ENCODE results near the gene DPM2. TPM values are rescaled to one million over a fixed set of nuclear protein-coding genes. Genes with fewer than 3 reads are reported as not detected.
A peak's percentile ranks its signal among the peaks of the same experiment; 100 is the strongest.

DPM2 gene
- total and polyA plus RNA-seq, 5 donors from 2014 or later = 27.5 to 35.7 (median 30.6) TPM

DNA sequence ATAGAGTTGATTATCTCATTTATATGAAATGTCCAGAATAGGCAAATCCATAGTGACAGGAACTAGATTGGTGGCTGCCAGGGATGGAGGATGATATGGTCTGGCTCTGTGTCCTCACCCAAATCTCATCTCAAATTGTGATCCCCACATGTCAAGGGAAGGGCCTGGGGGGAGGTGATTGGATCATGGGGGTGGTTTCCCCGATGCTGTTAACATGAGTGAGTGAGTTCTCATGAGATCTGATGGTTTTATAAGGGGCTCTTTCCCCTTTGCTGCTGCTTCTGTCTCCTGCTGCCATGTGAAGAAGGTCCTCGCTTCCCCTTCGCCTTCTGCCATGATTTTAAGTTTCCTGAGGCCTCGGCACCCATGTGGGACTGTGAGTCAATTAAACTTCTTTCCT lies 21.7 kb upstream of the DPM2 start:
- Mint-ChIP-seq H3K4me3 (peak overlapping the region; percentile 39 to 95 (median 67)), H3K9me3 (no peaks in the 10 kb centered on the region), H3K4me1 (peaks cover 41 to 100% (median 77%) of the 10 kb centered on the region in 4 donors), H3K27me3 (no peaks in the 10 kb centered on the region), H3K27ac (peak overlapping the region; percentile 60 to 98 (median 97)), H3K36me3 (peaks cover 42% of the 10 kb centered on the region)
- Histone ChIP-seq H3K4me3 (ENCODE audit: low read depth, low read length) (peak overlapping the region; percentile 52), H3K9me3 (ENCODE audit: control insufficient read depth in 2 of 2, low read length in 2 of 2) (no peaks in the 10 kb centered on the region), H3K36me3 (ENCODE audit: control insufficient read depth, insufficient read depth, low read length) (peaks cover 33% of the 10 kb centered on the region), H3K4me1 (ENCODE audit: control insufficient read depth, insufficient read depth, low read length, poor library complexity, severe bottlenecking) (peaks cover 100% of the 10 kb centered on the region), H3K27ac (ENCODE audit: insufficient read depth, low read length, poor library complexity, severe bottlenecking) (peak overlapping the region; percentile 67), H3K27me3 (ENCODE audit: control insufficient read depth, insufficient read depth, low read length) (no peaks in the 10 kb centered on the region)
- no peak for ATAC-seq (ENCODE audit: low read depth in 2 of 2)
- DNase-seq = no peak

DNA sequence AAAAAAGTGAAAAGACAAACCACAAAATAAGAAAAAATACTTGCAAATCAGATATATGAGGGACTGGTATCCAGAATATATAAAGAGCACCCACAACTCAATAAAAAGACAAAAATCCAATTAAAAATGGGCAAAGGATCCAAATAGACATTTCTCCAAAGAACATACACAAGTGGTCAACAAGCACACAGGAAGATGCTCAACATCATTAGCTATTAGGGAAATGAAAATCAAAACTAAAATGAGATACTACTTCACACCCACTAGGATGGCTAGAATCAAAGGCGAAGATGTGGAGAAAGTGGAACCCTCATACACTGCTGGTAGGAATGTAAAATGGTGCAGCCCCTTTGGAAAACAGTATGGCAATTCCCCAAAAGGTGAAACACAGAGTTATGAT lies 21.1 kb upstream of the DPM2 start:
- H3K36me3 ChIP-seq (ENCODE audit: control insufficient read depth, insufficient read depth, low read length) = peaks cover 33% of the 10 kb centered on the region
- DNase-seq (no peak), ATAC-seq (ENCODE audit: low read depth in 2 of 2) (no peak)
- peak overlapping the region; percentile 52 for H3K4me3 ChIP-seq (ENCODE audit: low read depth, low read length)
- Mint-ChIP-seq H3K9me3 (no peaks in the 10 kb centered on the region), H3K27ac (peak overlapping the region; percentile 60 to 98 (median 97)), H3K36me3 (peaks cover 46% of the 10 kb centered on the region), H3K4me3 (peak overlapping the region; percentile 66 to 95 (median 69)), H3K27me3 (no peaks in the 10 kb centered on the region), H3K4me1 (peaks cover 41 to 100% (median 79%) of the 10 kb centered on the region in 4 donors)
- peak overlapping the region; percentile 67 for H3K27ac ChIP-seq (ENCODE audit: insufficient read depth, low read length, poor library complexity, severe bottlenecking)
- H3K9me3 ChIP-seq (ENCODE audit: control insufficient read depth in 2 of 2, low read length in 2 of 2) = no peaks in the 10 kb centered on the region
- H3K27me3 ChIP-seq (ENCODE audit: control insufficient read depth, insufficient read depth, low read length) = no peaks in the 10 kb centered on the region
- H3K4me1 ChIP-seq (ENCODE audit: control insufficient read depth, insufficient read depth, low read length, poor library complexity, severe bottlenecking) = peaks cover 100% of the 10 kb centered on the region

DNA sequence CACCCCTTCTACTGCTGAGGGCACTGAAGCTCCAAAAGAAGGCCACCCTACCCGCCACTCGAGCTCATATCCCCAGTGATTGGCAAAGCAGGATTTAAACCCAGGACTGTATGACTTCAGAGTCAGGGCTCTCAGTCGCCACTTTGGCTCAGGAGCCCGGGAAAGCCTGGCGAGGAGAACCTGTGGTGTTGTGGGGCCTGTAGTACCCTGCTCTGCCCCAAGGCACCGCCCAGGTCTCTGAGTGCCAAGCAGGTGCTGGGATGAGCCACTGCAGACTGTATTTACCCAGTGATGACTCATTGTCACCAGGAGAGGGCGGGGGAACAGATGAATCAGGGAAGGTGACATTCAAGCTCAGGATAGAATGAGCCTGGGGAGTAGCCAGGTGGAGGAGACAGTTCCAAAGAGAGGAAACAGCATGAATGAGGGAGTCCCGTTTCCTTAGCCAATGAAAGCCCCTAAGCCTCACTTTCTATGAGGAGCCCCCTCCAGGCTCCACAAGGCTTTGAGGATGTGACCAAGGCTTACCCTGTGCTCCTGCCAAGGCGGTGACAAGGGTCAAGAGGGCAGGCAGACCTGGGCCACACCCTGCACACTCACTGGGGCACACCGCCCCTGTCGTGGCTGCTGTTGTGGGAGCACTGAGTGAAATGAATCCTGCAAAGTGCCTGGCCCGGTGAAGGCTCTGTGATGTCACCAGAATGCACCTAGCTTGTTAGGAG lies 17.8 kb upstream of the DPM2 start:
- H3K9me3 Mint-ChIP-seq = no peaks in the 10 kb centered on the region
- H3K36me3 ChIP-seq (ENCODE audit: control insufficient read depth, insufficient read depth, low read length) = peaks cover 38% of the 10 kb centered on the region
- peak overlapping the region; percentile 69 for H3K4me3 ChIP-seq (ENCODE audit: low read depth, low read length)

DNA sequence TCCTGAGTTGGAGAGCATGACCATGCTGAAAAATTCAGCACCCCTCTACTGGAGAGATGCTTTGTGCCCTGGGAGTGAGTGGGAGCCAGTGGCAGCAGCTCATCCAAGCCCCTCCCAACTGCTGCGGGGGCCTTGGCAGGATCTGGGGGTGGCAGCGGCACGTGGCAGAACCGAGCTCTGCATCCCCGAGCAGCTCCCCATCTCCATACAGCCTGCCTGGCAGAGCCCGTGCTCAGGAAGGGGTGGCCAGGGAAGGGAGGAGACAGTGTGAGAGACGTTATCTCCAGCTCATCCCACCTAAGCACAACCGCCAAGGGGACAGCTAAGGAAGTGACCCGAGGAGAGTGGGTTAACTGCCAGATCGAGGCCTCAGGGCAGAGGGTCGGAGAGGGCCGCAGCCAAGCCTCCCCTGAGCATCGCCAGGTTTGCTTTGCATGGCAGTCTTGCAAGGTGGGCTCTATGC lies 17.2 kb upstream of the DPM2 start:
- no peak for ATAC-seq (ENCODE audit: low read depth in 2 of 2)
- H3K27me3 ChIP-seq (ENCODE audit: control insufficient read depth, insufficient read depth, low read length) = no peaks in the 10 kb centered on the region
- peak overlapping the region; percentile 69 for H3K4me3 ChIP-seq (ENCODE audit: low read depth, low read length)
- peak overlapping the region in 2 of 3 donors; percentile 63 to 85 for H3K27ac Mint-ChIP-seq
- H3K36me3 ChIP-seq (ENCODE audit: control insufficient read depth, insufficient read depth, low read length) = peaks cover 40% of the 10 kb centered on the region
- DNase-seq = no peak
- H3K4me1 ChIP-seq (ENCODE audit: control insufficient read depth, insufficient read depth, low read length, poor library complexity, severe bottlenecking) = peaks cover 94% of the 10 kb centered on the region
- peak overlapping the region; percentile 78 to 83 (median 80) for H3K4me3 Mint-ChIP-seq
- H3K27me3 Mint-ChIP-seq = no peaks in the 10 kb centered on the region
- peaks cover 31% of the 10 kb centered on the region for H3K36me3 Mint-ChIP-seq
- no peaks in the 10 kb centered on the region for H3K9me3 Mint-ChIP-seq
- H3K9me3 ChIP-seq (ENCODE audit: control insufficient read depth in 2 of 2, low read length in 2 of 2) = no peaks in the 10 kb centered on the region
- H3K4me1 Mint-ChIP-seq = peaks cover 28 to 95% (median 66%) of the 10 kb centered on the region in 4 donors
- H3K27ac ChIP-seq (ENCODE audit: insufficient read depth, low read length, poor library complexity, severe bottlenecking) = peak overlapping the region; percentile 66

More for the DNA sequence above, 17.8 kb upstream of the DPM2 start:
- DNase-seq (peak; percentile 71 to 87 (median 73)), ATAC-seq (ENCODE audit: low read depth in 2 of 2) (peak; percentile 95 to 97)
- Histone ChIP-seq H3K9me3 (ENCODE audit: control insufficient read depth in 2 of 2, low read length in 2 of 2) (no peaks in the 10 kb centered on the region), H3K27me3 (ENCODE audit: control insufficient read depth, insufficient read depth, low read length) (no peaks in the 10 kb centered on the region), H3K27ac (ENCODE audit: insufficient read depth, low read length, poor library complexity, severe bottlenecking) (peak overlapping the region; percentile 66), H3K4me1 (ENCODE audit: control insufficient read depth, insufficient read depth, low read length, poor library complexity, severe bottlenecking) (peaks cover 94% of the 10 kb centered on the region)
- peak overlapping the region; percentile 78 to 83 (median 80) for H3K4me3 Mint-ChIP-seq
- no peaks in the 10 kb centered on the region for H3K27me3 Mint-ChIP-seq
- peaks cover 36% of the 10 kb centered on the region for H3K36me3 Mint-ChIP-seq
- H3K4me1 Mint-ChIP-seq = peaks cover 31 to 95% (median 68%) of the 10 kb centered on the region in 4 donors
- peak overlapping the region; percentile 63 to 94 (median 79) for H3K27ac Mint-ChIP-seq

DNA sequence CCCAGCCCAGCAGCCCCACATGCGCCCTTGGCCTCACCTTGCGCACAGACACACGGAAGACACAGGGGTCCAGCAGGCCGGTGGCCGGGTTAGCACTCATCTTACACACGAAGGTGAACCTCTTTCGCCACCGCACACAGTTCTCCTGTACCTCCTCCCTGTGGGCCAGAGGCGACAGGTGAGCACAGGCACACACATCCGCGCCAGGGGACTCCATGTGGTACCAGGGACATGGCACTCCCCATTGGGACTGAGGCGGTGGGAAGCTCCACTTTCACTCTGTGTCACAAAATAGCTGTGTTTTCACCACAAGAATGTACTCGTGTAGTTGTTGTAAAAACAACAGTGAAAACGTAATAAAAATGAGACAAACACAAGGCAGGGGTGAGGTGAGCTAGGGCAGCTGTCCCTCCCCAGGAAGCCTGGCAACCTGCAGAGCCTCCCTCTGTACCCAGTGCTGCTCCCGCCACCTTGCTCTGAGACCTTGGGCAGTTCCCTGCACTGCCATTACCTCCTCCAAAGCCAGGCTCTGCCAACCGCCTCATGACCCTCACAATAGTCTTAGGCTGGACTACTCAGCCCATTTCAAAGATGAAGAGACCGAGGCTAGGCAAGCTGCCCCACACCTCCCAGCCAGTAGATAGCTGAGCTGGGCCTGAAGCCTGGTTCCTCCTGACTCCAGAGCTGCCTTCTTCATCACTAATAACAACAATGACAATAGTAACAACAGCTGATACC lies 16.3 kb upstream of the DPM2 start:
- Histone ChIP-seq H3K4me3 (ENCODE audit: low read depth, low read length) (peak overlapping the region; percentile 41), H3K36me3 (ENCODE audit: control insufficient read depth, insufficient read depth, low read length) (peaks cover 44% of the 10 kb centered on the region), H3K27ac (ENCODE audit: insufficient read depth, low read length, poor library complexity, severe bottlenecking) (peak overlapping the region; percentile 66), H3K4me1 (ENCODE audit: control insufficient read depth, insufficient read depth, low read length, poor library complexity, severe bottlenecking) (peaks cover 91% of the 10 kb centered on the region), H3K27me3 (ENCODE audit: control insufficient read depth, insufficient read depth, low read length) (no peaks in the 10 kb centered on the region), H3K9me3 (ENCODE audit: control insufficient read depth in 2 of 2, low read length in 2 of 2) (no peaks in the 10 kb centered on the region)
- H3K4me1 Mint-ChIP-seq = peaks cover 19 to 92% (median 57%) of the 10 kb centered on the region in 4 donors
- H3K27ac Mint-ChIP-seq = peak overlapping the region; percentile 63 to 92 (median 83)
- H3K4me3 Mint-ChIP-seq = peak overlapping the region; percentile 72 to 83 (median 80)
- ATAC-seq (ENCODE audit: low read depth in 2 of 2) = peak in 1 of 2 donors; percentile 9
- DNase-seq = peak in 1 of 3 donors; percentile 54
- H3K9me3 Mint-ChIP-seq = no peaks in the 10 kb centered on the region
- H3K36me3 Mint-ChIP-seq = peaks cover 22% of the 10 kb centered on the region
- no peaks in the 10 kb centered on the region for H3K27me3 Mint-ChIP-seq

DNA sequence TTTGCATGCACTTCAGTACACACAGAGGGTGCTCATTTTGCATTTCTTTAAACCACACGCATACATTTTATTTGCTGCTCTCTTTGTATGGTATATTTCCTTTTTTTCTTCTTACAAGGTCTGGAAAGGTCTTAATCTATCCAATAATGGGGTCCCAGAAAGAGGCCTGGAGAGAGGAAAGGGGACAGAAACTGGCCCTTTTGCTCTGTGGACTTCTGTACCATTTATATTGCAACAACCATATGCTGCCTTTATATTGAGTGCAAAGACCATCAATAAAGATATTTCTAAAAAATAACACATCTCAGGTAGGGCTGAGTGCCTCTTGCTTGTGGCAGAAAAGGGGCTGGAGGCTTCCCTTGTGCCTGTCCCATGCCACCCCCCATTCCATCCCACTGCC lies 15.5 kb upstream of the DPM2 start:
- peak overlapping the region; percentile 47 for H3K27ac ChIP-seq (ENCODE audit: insufficient read depth, low read length, poor library complexity, severe bottlenecking)

DNA sequence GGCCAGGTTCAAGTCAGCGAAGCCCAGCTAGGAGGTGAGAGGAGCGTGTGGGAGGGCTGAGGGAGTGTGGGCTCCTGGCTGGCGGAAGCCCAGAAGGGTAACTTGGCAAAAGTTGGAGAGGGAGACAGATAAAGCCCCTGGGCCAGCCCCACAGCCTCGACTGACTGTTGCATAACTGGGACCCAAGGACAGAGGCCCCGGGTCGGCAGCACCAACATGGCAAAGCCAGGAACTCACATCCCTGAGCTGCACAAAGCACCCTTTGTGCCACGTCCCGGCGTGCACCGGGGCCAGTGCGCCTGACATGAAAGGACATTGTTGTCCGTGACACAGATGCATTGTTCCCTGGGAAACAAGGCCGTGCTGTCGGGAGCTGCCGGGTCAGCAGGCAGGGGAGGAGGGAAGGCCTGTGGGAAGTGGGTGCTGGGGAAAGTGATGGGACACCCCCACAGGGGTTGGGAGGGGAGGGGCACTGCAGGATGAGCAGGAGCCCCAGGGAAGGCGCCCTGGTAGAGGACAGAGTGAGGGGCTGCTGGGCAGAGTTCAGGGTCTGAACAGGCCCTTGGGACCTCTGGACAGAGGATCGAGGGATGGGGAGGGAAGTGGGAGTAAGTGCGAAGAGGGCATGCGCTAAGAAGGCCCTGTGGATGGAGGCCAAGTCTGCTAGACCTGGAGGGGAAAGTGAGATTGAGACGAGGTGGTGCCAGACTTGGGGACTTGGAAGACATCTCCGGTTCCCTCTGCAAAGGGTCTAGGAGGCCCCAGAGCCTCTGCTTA lies 13.0 kb upstream of the DPM2 start:
- no peak for DNase-seq
- Histone ChIP-seq H3K36me3 (ENCODE audit: control insufficient read depth, insufficient read depth, low read length) (peaks cover 70% of the 10 kb centered on the region), H3K27me3 (ENCODE audit: control insufficient read depth, insufficient read depth, low read length) (no peaks in the 10 kb centered on the region), H3K4me1 (ENCODE audit: control insufficient read depth, insufficient read depth, low read length, poor library complexity, severe bottlenecking) (peaks cover 69% of the 10 kb centered on the region), H3K9me3 (ENCODE audit: control insufficient read depth in 2 of 2, low read length in 2 of 2) (no peaks in the 10 kb centered on the region), H3K4me3 (ENCODE audit: low read depth, low read length) (no peak overlapping the region), H3K27ac (ENCODE audit: insufficient read depth, low read length, poor library complexity, severe bottlenecking) (peak overlapping the region; percentile 55)
- Mint-ChIP-seq H3K27ac (peak overlapping the region; percentile 69 to 90 (median 79)), H3K4me1 (peaks cover 5 to 81% (median 44%) of the 10 kb centered on the region in 4 donors), H3K4me3 (peak overlapping the region in 3 of 4 donors; percentile 19 to 78 (median 58)), H3K27me3 (no peaks in the 10 kb centered on the region), H3K9me3 (no peaks in the 10 kb centered on the region), H3K36me3 (peaks cover 23% of the 10 kb centered on the region)
- ATAC-seq (ENCODE audit: low read depth in 2 of 2) = no peak

More for the DNA sequence above, 15.5 kb upstream of the DPM2 start:
- peaks cover 50% of the 10 kb centered on the region for H3K36me3 ChIP-seq (ENCODE audit: control insufficient read depth, insufficient read depth, low read length)
- H3K4me1 Mint-ChIP-seq = peaks cover 14 to 92% (median 54%) of the 10 kb centered on the region in 4 donors
- no peaks in the 10 kb centered on the region for H3K27me3 Mint-ChIP-seq
- peaks cover 23% of the 10 kb centered on the region for H3K36me3 Mint-ChIP-seq
- no peak for ATAC-seq (ENCODE audit: low read depth in 2 of 2)
- DNase-seq = no peak
- no peaks in the 10 kb centered on the region for H3K9me3 ChIP-seq (ENCODE audit: control insufficient read depth in 2 of 2, low read length in 2 of 2)
- H3K27me3 ChIP-seq (ENCODE audit: control insufficient read depth, insufficient read depth, low read length) = no peaks in the 10 kb centered on the region
- peak overlapping the region in 3 of 4 donors; percentile 36 to 80 (median 61) for H3K4me3 Mint-ChIP-seq
- H3K9me3 Mint-ChIP-seq = no peaks in the 10 kb centered on the region
- peak overlapping the region; percentile 63 to 92 (median 83) for H3K27ac Mint-ChIP-seq
- H3K4me1 ChIP-seq (ENCODE audit: control insufficient read depth, insufficient read depth, low read length, poor library complexity, severe bottlenecking) = peaks cover 87% of the 10 kb centered on the region
- H3K4me3 ChIP-seq (ENCODE audit: low read depth, low read length) = no peak overlapping the region
